Activated CD4-positive, alpha-beta memory T cell treated with anti-CD3 and anti-CD28 coated beads for 36 hours (primary cell): ENCODE results near the gene KIF26B. TPM values are rescaled to one million over a fixed set of nuclear protein-coding genes. Genes with fewer than 3 reads are reported as not detected.

ENCODE experiments used
- CTCF ChIA-PET: fragments of 350-600 bp; sonication (Branson Sonifier 250); formaldehyde crosslinking; loops from one replicate; lab custom pipeline; 2021; ENCODE audit warnings: antibody characterized with exemption, inconsistent platforms; lab: Charles Lee
- POLR2A ChIA-PET: fragments of 350-600 bp; sonication (Branson Sonifier 250); formaldehyde crosslinking; loops from one replicate; lab custom pipeline; 2021; ENCODE audit warnings: antibody characterized with exemption; lab: Charles Lee
- DNase-seq: peaks from one replicate; pipeline ENCODE4 v3.0.0-alpha.2; 2020
- H3K27ac Mint-ChIP-seq: one replicate; pipeline ENCODE4 v1.8.0; 2021; ENCODE audit warnings: mixed read lengths
- H3K27me3 Mint-ChIP-seq: one replicate; pipeline ENCODE4 v1.8.0; 2021; ENCODE audit warnings: mixed read lengths
- H3K36me3 Mint-ChIP-seq: one replicate; pipeline ENCODE4 v1.8.0; 2021; ENCODE audit warnings: mixed read lengths
- H3K4me1 Mint-ChIP-seq: one replicate; pipeline ENCODE4 v1.8.0; 2021; ENCODE audit warnings: low read depth, mixed read lengths
- H3K4me3 Mint-ChIP-seq: one replicate; pipeline ENCODE4 v1.8.0; 2021; ENCODE audit warnings: mild to moderate bottlenecking, mixed read lengths
- H3K9me3 Mint-ChIP-seq: one replicate; pipeline ENCODE4 v1.8.0; 2021; ENCODE audit warnings: mixed read lengths
- intact Hi-C: fragments of 100-400 bp; cut with micrococcal nuclease; formaldehyde crosslinking; loops from one replicate; pipeline ENCODE4 v1.15.1; 2023
- total RNA-seq, 2 experiments: library from RNA; stranded (reverse); gene quantifications; one replicate each; pipeline ENCODE4 v1.2.3, GENCODE V29; 2021

KIF26B gene
- total RNA-seq, 2 experiments from 2014 or later: not detected

DNA sequence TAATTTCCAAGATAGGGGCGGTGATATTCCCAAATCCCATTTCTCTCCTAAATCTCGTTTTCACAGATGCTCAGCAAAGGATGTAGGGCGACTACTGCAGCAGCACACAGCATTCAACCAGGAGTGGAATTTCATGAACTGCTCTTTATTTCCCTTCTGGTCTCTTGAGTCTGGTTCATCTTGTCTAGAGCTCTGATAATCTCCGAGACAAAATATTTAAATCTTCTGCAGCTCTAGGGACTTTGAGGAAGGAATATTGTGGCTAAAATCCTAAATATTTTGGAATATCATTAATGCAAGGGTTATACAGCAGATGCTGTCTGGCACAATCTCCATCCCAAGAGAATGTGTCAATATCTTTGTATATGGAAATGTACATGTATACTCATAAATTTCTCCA, 45.4 kb downstream of the KIF26B start:
- no peaks in the 10 kb centered on the region for H3K4me1 Mint-ChIP-seq
- ChIA-PET CTCF (no interaction called here), POLR2A (no interaction called here)
- no peak overlapping the region for H3K27ac Mint-ChIP-seq
- DNase-seq: no peak
- intact Hi-C loops: no loop called here
- H3K27me3 Mint-ChIP-seq: peaks cover 14% of the 10 kb centered on the region
- no peaks in the 10 kb centered on the region for H3K36me3 Mint-ChIP-seq
- no peak overlapping the region for H3K4me3 Mint-ChIP-seq
- no peaks in the 10 kb centered on the region for H3K9me3 Mint-ChIP-seq

DNA sequence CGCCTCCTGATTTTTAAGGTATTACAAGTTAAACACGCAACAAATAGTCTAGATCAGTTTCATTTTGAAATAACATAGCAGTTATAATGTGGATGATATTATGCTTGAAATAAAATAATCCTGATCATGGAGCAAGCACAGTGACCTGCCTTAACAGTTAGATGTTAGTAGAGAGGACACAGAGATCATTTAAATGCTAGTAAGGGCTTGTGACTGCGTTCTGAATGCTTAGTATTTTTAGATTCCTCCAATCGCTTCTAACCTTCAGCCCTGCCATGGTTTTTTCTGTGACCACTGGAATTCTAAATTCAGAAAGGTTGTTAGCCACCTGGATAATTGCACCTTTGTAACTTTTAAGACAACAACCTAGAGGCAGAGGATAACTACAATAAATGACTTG, 46.4 kb downstream of the KIF26B start:
- DNase-seq: no peak
- ChIA-PET POLR2A (no interaction called here), CTCF (no interaction called here)
- intact Hi-C loops: no loop called here
- Mint-ChIP-seq H3K36me3 (no peaks in the 10 kb centered on the region), H3K4me1 (no peaks in the 10 kb centered on the region), H3K27me3 (peaks cover 14% of the 10 kb centered on the region), H3K27ac (no peak overlapping the region), H3K4me3 (no peak overlapping the region), H3K9me3 (peaks cover 2% of the 10 kb centered on the region)

DNA sequence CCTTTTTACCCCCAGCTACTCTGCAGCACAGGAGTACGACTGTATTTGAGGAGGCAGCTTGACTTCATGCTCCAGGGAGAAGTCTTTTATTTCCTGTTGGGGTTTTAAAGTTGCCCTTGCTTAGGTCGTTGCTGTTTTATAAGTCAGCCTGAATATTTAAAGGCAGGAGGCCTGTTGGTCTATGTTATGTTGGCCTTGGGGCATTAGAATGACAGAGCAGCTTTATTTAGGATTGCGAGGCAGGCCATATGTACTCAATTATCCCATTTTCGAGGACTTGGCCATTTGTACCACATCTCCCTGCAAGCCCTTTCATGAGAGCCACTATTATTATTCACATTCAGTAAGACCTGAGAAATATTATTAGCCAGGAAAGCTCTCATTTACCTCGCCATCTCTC, 47.0 kb downstream of the KIF26B start:
- no peak for DNase-seq
- Mint-ChIP-seq H3K4me1 (no peaks in the 10 kb centered on the region), H3K4me3 (no peak overlapping the region), H3K9me3 (peaks cover 7% of the 10 kb centered on the region), H3K36me3 (peaks cover 1% of the 10 kb centered on the region), H3K27ac (no peak overlapping the region), H3K27me3 (peaks cover 14% of the 10 kb centered on the region)
- intact Hi-C loops: no loop called here
- CTCF ChIA-PET: no interaction called here
- POLR2A ChIA-PET: no interaction called here

DNA sequence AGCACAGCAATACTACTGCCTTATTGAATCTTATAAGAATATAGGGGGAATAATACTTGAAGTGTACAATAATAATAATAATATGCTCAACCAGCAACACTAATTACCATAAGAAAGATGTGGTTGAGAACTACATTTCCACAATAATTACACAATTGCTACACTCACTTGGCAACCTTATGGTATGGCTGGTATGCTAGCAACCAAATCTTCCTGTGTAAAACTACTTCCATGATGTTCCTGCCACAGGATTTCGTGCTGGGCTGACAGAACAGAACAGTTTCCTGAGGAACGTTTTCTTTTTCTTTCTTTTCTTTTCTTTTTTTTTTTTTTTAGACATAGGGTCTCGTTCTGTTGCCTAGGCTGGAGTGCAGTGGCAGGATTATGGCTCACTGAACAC, 50.6 kb downstream of the KIF26B start:
- H3K27ac Mint-ChIP-seq: no peak overlapping the region
- intact Hi-C loops: no loop called here
- peaks cover 3% of the 10 kb centered on the region for H3K36me3 Mint-ChIP-seq
- no peaks in the 10 kb centered on the region for H3K4me1 Mint-ChIP-seq
- POLR2A ChIA-PET: no interaction called here
- H3K9me3 Mint-ChIP-seq: peaks cover 17% of the 10 kb centered on the region
- no peak for DNase-seq
- CTCF ChIA-PET: no interaction called here
- H3K27me3 Mint-ChIP-seq: peaks cover 3% of the 10 kb centered on the region
- no peak overlapping the region for H3K4me3 Mint-ChIP-seq

DNA sequence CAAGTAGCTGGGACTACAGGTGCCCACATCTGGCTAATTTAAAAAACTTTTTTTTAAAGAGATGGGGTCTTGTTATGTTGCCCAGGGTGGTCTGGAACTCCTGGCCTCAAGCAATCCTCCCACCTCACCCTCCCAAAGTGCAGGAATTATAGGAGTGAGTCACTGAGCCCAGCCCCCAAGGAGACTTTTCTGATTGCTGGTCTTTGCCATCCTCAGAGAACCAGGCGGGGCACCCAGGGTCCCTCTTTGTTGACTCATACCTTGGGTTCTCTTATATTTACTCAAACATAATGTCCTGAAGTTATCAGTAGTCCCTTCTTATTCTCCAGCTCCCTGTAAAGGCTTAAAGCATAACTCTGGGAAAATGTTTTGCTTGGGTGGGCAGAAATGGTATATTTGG, 51.1 kb downstream of the KIF26B start:
- no peaks in the 10 kb centered on the region for H3K4me1 Mint-ChIP-seq
- H3K27ac Mint-ChIP-seq: no peak overlapping the region
- no peaks in the 10 kb centered on the region for H3K27me3 Mint-ChIP-seq
- H3K36me3 Mint-ChIP-seq: peaks cover 3% of the 10 kb centered on the region
- ChIA-PET POLR2A (no interaction called here), CTCF (no interaction called here)
- H3K4me3 Mint-ChIP-seq: no peak overlapping the region
- peaks cover 17% of the 10 kb centered on the region for H3K9me3 Mint-ChIP-seq
- no peak for DNase-seq
- intact Hi-C loops: no loop called here

DNA sequence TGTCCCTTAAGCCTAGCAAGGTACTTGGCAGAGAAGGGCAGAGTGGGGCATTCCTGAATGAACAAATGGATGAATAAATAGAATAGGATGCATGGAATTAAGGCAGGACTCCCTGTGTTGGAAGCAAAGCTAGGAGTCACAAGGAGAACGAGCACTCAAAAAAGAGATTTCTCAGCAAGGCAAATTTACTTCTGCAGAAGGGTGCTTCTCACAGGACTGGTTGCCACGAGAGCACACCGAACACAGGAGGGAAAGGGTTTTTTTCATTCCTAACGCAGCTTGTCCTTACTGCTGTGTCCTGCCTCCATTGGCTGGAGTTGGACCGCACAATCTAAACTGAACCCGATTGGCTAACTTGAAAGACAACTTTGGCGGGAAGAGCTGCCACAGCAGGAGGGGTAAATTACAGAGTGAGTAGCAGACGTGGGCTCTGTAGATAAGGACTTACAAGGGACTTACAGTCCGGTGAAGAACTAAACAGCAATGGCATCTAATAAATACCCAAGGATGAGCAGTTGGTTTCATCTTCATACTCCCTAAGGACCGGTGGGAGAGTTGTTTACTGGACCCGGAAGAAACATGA, 52.4 kb downstream of the KIF26B start:
- DNase-seq: no peak
- CTCF ChIA-PET: no interaction called here
- intact Hi-C loops: no loop called here
- Mint-ChIP-seq H3K4me3 (no peak overlapping the region), H3K36me3 (peaks cover 3% of the 10 kb centered on the region), H3K9me3 (peaks cover 17% of the 10 kb centered on the region), H3K4me1 (no peaks in the 10 kb centered on the region), H3K27me3 (no peaks in the 10 kb centered on the region), H3K27ac (no peak overlapping the region)
- POLR2A ChIA-PET: no interaction called here

DNA sequence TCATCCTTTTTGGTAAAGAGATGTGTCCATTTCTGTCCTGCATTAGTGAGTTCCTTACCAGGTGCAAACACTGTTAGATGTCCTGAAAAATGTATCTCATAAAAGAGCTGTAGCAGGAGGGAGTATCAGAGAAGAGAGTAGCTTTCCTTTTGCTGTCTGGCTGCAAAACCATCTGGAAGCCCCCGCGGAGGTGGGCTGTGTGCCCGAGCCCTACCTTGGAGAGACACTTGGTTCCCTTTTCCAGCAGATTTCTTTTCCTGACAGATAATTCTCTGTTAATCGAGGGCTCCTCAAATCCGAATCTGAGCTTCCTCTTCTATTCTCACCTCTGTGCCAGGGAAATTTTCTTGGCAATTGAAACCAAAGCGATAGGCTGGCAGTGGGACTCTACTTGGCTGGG, 53.0 kb downstream of the KIF26B start:
- ChIA-PET CTCF (no interaction called here), POLR2A (no interaction called here)
- intact Hi-C loops: no loop called here
- H3K4me3 Mint-ChIP-seq: no peak overlapping the region
- no peak for DNase-seq
- no peaks in the 10 kb centered on the region for H3K27me3 Mint-ChIP-seq
- H3K4me1 Mint-ChIP-seq: no peaks in the 10 kb centered on the region
- no peak overlapping the region for H3K27ac Mint-ChIP-seq
- H3K9me3 Mint-ChIP-seq: peaks cover 17% of the 10 kb centered on the region
- H3K36me3 Mint-ChIP-seq: peaks cover 3% of the 10 kb centered on the region

DNA sequence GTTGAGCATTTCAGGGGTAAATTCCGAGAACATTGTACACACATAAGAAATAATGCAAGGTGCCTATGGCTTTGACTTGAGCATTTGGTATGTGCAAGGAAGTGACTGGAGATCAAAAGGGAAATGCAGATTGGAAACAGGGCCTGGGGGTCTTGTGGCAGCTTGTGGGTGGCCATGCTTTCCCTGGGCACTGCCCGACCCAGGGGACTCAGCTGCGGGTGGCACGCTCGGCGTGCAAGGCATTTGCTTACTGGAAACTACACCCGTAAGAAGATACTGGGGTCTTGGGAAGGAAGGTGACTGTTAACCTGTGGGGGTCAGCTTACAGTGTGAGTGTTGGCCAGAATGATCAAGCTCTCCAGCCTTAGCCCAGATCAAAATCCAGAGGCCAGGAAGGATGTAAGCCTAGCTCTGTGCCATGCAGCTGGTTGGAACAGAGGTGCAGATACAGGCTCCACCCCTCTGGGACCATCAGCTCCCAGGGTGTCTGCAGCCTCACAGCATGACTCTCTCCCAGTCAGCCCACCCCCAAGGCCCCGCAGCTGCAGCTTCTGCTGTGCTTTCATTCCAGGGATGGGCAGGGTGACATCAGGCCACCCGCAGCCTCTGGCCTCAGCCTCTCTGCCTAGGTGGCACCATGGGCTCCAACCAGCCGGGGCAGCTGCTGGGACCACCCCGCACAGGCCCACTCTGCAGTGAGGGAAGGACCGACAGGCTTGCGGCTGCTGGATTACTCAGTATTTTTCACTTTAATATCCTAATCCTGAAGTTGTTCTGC, 55.1 kb downstream of the KIF26B start:
- no peak overlapping the region for H3K27ac Mint-ChIP-seq
- CTCF ChIA-PET: no interaction called here
- H3K27me3 Mint-ChIP-seq: no peaks in the 10 kb centered on the region
- POLR2A ChIA-PET: interaction anchor here (0.6 kb wide), 1 partner anchor 17 kb away, joined by 3 read pairs; no protein-coding TSS in a partner anchor
- H3K4me1 Mint-ChIP-seq: no peaks in the 10 kb centered on the region
- intact Hi-C loops: no loop called here
- H3K9me3 Mint-ChIP-seq: peaks cover 17% of the 10 kb centered on the region
- H3K36me3 Mint-ChIP-seq: peaks cover 3% of the 10 kb centered on the region
- no peak overlapping the region for H3K4me3 Mint-ChIP-seq
- DNase-seq: no peak

DNA sequence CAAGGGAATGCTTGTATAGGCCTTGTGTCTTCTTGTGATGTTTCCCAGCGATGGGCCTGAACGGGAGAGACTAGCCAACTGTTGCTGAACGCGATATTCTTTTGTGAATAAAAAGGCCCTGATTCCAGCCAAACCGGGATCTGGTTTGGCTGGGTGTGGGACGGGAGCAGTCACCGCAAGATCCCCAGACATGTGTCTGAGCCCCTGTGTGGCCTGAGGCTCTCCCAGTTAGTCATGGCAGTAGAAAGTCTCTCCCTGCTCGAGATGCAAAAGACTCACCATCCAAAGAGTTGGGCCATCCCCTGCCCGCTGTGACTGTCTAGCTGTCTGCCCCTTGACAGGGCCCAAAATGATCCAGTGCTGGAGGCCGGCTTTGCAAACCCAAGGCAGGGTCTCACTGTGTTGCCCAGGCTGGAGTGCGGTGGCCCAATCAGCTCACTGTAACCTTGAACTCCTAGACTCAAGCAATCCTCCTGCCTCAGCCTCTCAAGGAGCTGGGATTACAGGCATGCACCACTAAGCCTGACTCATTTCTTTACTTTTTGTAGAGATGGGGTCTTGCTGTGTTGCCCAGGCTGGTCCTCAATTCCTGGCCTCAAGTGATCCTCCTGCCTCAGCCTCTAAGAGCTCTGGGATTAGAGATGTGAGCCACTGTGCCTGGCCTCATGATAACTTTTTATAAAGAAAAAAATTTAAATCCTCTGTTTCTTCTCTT, 56.4 kb downstream of the KIF26B start:
- Mint-ChIP-seq H3K27ac (no peak overlapping the region), H3K4me3 (no peak overlapping the region), H3K9me3 (peaks cover 15% of the 10 kb centered on the region), H3K27me3 (no peaks in the 10 kb centered on the region), H3K4me1 (no peaks in the 10 kb centered on the region), H3K36me3 (peaks cover 3% of the 10 kb centered on the region)
- ChIA-PET CTCF (no interaction called here), POLR2A (no interaction called here)
- intact Hi-C loops: no loop called here
- no peak for DNase-seq

DNA sequence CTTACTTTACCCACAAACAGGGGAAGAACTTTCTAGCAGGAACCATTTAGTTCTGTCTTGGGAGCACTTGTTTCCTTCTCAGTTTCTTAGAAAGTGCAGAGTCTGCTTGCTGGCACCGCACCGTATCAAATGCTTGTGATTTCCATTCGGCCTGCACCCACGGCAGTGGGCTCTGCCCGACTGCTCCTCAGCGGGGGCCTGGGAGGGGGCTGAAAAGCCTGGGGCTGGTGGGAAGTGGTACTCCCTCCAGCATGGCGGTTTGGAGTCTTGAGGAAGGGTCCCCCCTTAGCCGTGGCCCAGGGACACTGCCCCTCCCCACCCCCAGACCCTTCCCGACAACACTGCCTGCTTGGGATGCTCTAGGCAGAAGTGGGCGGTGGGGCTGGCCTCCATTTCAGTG, 57.0 kb downstream of the KIF26B start:
- CTCF ChIA-PET: no interaction called here
- Mint-ChIP-seq H3K27me3 (no peaks in the 10 kb centered on the region), H3K36me3 (peaks cover 2% of the 10 kb centered on the region), H3K27ac (no peak overlapping the region), H3K4me1 (no peaks in the 10 kb centered on the region), H3K9me3 (peaks cover 10% of the 10 kb centered on the region), H3K4me3 (no peak overlapping the region)
- intact Hi-C loops: no loop called here
- no peak for DNase-seq
- POLR2A ChIA-PET: no interaction called here

DNA sequence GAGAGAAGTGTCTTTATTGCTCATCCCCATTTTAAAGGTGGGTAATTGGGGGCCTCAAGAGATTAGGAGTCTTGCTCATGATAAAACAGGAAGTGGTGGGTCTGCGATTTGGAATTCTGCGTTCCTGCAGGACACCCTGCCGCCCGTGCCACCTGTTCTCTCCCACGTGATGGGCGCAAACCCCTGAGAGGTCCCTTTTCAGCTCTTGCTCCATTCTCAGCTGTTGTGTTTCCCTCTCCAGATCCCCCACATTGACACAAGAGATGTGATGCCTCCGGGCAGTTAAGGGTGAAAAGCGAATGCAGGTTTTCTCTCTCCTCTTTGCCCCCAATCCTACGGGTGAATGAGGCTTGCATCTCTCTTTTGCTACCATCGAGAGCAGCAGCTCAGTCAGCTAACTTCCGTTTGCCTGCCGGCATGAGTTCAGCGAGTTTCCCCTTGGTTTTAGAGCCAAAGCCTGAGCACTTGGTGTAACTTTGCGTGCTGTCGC, 57.5 kb downstream of the KIF26B start:
- intact Hi-C loops: no loop called here
- no peak overlapping the region for H3K4me3 Mint-ChIP-seq
- ChIA-PET POLR2A (no interaction called here), CTCF (no interaction called here)
- no peak for DNase-seq
- H3K36me3 Mint-ChIP-seq: no peaks in the 10 kb centered on the region
- H3K27ac Mint-ChIP-seq: no peak overlapping the region
- H3K9me3 Mint-ChIP-seq: peaks cover 5% of the 10 kb centered on the region
- no peaks in the 10 kb centered on the region for H3K4me1 Mint-ChIP-seq
- no peaks in the 10 kb centered on the region for H3K27me3 Mint-ChIP-seq

DNA sequence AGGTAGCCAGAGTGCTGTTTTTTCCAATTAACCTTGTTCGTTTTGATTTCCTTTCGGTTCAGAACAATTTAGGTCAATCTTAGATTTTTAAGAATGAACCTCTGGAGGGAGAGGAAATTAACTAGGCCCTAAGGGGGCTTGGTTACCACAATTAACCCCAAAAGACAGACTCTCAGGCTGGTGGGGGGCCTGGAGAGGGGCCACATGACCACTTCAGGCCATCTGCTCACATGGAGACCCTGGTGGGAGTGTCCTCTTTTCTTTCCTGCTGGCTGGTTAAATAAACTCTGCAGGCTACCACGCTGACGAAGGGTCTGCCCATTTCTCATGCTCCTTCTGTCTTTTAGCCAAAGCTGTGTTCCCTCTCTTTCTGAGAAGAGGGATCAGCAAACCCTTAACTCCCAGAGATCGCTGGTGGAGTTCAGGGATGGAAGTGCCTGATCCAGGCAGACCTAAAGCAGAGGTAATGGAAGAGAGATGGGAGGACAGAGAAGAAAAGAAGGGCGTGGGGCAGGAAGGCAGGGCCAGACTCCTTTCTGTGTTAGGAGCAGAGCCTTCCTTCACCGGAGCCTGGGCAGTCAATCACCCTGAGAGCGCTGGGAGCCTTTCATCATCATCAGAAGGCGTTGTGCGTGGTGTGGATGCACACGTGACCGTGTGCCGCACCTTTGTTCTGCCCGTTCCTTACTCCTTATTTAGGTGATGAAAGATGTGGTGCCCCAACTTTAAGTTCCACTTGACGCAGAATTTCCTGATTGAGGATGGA, 58.5 kb downstream of the KIF26B start:
- Mint-ChIP-seq H3K27ac (no peak overlapping the region), H3K27me3 (no peaks in the 10 kb centered on the region), H3K4me1 (no peaks in the 10 kb centered on the region), H3K9me3 (no peaks in the 10 kb centered on the region), H3K4me3 (no peak overlapping the region), H3K36me3 (no peaks in the 10 kb centered on the region)
- no peak for DNase-seq
- CTCF ChIA-PET: no interaction called here
- POLR2A ChIA-PET: no interaction called here
- intact Hi-C loops: no loop called here
